Limb (tissue), 2 donors: Measurements from ENCODE around the gene SLC6A19.

Experiments used
- DNase-seq, 2 donors: peaks; one replicate each; pipeline ENCODE4 v3.0.0-alpha.2; 2016; ENCODE audit errors: extremely low spot score in 2 of 2

Gene SLC6A19

DNA sequence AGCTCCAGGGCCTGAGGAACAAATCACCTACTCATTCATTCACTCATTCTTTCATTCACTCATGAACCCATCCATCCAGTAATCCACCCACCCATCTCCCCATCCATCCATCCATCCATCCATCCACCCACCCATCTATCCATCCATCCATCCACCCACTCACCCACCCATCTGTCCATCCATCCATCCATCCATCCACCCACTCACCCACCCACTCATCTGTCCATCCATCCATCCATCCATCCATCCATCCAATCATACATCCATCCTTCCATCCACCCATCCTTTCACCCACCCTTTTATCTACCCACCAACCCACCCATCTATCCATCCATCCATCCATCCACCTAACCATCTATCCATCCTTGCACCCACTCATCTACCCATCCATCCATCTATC lies 35.5 kb upstream of the SLC6A19 start:
- no peak for DNase-seq

DNA sequence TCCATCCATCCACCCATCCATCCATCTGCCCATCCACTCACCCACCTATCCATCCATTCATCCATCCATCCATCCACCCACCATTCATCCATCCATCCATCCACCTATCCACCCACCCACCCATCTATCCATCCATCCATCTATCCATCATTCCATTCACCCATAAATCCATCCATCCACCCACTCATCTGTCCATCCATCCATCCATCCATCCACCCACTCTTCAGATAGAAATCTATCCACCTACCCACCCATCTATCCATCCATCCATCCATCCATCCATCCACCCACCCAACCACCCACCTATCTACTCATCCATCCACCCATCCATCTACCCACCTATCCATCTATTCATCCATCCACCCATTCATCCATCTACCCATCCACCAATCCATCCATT lies 35.0 kb upstream of the SLC6A19 start:
- no peak for DNase-seq

DNA sequence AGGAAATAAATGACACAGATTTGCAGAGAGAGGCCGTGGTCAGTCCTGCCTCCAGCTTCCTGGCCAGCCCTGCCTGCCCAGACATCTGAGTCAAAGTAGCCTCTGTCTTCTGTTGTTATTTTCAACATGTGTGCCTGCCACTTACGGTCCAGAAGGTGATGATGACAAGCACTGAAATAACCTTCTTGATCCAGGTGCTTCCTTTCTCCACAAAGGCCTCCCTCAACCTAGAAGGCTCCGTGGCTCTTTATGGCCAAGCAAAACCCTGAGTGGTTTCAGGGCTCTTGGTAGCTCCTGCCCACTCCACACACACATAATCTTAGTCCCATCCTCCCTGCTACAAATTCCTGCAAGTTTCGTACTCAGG lies 34.1 kb upstream of the SLC6A19 start:
- DNase-seq: no peak

DNA sequence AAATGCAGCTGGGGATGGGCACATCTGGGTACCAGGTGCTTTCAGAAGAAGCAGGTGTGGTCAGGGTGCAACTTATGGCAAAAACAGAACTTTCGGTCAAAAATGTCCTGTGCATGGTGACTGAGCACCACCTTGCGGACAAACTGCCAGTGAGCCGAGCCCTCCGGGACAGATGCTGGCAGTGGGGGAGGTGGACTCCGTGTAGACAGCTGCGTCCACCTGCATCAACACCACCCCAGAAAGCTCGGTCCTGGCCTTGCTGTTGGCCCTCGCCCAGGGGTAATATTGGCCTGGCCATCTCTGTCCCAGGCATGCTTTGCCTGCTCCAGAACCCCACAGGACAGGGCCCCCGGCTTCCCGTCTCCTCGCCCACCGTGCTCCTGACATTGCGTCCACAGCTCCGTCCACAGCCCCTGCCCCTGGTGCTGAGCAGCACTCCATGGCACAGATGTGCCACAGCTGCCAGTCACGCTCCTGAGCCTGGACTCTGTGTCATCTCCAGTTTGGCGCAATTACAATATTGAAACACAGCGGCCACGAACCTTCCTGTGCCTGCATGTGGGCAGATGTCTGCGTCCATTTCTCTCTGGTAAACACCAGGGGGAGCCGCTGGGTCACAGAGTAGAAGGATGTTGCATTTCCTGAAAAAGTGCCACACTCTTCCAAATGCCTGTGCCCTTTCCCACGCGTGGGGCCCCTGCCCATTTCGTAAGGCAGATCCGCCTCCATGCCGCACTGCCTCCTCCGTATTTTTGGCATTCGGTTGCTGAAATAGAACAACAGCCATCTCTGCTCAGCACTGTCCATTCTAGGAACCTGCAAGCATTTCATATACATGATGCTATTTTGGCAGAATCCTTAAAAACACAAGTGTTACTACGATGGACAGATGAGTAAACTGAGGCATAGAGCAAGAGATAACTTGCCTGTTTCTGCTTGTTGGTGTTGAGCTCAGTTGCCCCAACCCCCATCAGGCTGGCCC lies 33.4 kb upstream of the SLC6A19 start:
- peak; percentile 82 to 85 for DNase-seq

DNA sequence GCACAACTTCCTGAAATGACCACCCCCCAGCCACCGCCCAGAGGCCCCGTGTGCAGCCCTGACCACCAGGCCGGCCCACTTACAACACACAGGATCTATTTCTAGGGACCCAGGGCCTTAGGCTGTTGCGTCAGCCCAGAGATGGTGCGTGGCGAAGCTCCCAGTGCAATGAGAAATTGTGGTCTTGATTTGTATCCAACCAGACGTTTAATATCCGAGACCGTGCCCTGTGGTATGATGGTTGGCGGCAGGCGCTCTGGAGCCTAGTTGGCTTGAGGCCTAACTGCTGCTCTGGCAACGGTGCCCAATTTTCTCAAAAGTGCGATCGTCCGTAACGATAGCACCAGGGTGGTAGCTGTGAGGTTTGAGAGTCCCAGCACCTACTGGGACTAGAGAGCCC lies 32.6 kb upstream of the SLC6A19 start:
- no peak for DNase-seq

DNA sequence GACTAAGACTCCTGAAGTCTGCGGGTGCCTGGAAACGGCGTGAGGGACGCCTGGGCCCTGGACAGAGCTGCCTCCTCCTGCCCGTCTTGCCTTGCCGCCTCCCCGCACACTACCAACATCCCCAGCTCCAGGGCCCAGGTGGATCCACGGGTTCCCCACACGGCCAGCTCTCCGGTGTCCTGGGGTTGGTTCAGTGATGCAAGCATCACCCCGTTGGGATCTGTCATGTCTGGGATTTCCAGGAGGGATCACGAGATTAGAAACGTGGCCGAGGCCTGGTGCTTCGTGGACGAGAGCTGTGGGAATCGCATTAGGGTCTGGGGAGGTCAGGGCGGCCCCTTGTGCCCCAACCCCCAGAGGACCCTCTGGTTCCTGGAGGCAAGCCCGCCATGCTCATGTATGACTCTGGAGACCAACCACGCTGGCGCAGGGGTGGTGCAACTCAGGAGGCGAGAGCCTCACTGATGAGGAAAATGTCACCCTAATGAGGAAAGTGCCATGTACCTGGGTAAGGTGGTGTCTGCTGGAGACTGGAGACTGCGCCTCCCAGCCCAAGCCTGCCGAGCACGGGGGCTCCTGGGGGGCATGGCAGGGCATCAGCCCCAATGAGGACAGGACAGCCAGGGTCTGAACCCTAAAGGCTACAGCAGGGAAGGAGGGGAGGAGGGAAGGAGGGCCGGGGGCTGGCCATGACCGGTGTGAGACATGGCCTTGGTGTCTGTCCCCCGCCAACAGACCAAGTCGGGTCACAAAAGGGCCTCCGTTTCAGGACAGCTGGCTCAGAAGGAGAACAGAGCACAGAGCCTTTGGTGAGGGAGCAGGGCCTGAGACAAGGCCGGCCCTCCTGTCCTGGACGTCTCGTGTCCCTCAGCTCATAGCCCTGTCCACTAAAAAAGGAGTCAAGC lies 31.9 kb upstream of the SLC6A19 start:
- DNase-seq: no peak

DNA sequence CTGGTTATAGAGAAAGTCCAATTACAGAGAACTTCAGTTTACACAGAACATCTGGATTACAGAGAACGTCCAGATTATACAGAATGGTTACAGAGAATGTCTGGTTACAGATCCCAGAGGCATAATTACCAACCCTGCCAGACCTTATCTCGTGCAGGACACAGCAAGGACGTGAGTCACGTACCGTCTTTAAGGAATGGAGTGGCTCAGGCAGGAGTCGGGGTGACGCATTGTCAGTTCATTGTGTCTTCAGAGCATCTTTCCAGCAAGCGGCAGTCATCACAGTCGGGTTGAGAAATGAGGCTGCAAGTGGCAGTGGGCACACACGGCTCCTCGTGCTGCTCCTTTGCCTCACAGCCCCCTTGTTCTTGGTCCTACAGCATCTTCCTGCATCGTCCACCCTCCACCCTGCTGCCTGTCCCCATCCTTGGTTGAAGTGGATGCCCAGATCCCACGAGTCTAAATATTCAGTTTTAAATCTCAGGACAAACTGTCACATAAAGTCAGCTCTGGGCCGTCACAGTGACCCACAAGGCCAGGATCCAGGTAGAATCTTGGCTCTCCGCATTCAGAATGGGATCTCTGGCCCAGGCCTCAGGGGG lies 30.0 kb upstream of the SLC6A19 start:
- no peak for DNase-seq

DNA sequence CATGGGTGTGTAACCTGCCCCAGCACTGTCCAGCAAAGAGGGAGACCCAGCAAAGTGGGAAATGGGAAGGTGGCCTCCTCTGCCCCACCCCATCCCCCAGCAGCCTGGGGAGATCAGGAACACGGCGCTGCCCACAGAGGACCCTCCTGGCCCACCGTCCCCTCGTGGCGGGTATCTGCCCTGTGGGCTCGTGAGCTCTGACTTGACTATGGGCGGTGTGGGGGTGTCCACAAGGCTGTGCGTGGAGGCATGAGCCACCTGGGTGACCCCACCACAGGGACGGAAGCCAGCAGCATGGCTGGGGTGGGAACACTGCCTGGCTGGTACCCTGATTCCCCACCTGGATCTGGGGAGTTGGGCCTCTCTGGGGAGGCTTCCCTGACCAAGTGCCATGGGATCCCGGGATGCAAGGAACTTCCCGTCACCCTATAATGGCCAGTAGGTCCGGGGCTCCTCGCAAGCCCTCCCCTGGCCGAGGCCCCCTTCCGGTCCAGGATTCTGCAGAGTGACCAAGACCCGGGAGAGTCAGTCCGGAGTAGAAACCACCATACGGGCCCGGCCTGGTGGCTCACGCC lies 29.3 kb upstream of the SLC6A19 start:
- DNase-seq: no peak

DNA sequence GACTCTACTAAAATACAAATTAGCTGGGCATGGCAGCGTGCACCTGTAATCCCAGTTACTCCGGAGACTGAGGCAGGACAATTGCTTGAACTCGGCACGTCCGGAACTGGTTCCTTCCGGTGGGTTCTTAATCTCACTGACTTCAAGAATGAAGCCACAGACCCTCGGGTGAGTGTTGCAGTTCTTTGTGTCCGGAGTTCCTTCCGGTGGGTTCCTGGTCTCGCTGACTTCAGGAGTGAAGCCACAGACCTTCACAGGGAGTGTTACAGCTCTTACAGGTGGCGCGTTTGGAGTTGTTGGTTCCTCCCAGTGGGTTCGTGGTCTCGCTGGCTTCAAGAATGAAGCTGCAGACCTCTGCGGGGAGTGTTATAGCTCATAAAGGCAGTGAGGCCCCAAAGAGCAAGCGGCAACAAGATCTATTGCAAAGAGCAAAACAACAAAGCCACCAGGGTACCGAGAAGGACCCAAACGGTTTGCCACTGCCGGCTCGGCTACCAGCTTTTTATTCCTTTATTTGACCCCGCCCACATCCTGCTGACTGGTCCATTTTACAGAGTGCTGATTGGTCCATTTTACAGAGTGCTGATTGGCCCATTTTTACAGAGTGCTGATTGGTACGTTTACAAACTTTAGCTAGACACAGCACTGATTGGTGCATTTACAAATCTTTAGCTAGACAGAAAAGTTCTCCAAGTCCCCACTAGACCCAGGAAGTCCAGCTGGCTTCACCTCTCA lies 28.6 kb upstream of the SLC6A19 start:
- DNase-seq: no peak

DNA sequence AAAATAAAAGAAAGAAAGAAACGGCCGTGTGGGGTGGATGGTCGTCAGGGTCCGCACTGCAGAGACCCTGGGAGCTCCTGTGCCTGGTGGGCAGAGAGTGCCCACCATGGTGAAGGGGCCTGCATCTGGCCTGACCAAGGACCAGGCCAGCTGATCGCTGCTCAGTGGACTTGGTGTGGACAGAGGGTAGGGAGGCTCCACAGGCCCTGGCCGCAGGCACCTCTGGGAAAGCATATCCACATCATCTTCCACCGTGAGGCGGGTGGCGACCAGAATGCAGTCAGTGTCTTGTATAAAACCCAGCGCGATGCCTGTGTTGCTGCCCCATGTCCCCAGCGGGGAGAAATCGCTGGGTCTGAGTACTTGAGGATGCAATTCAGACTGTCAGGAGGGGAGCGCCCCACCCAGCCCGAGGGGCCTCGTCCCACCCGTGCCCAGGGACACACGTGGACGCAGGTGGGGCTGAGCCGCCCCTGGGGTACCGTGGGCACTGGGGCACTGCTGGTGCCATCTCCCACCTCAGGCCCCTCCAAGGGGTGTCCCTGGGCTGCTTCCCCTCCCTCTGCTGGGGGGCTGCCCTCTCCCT lies 27.8 kb upstream of the SLC6A19 start:
- no peak for DNase-seq

DNA sequence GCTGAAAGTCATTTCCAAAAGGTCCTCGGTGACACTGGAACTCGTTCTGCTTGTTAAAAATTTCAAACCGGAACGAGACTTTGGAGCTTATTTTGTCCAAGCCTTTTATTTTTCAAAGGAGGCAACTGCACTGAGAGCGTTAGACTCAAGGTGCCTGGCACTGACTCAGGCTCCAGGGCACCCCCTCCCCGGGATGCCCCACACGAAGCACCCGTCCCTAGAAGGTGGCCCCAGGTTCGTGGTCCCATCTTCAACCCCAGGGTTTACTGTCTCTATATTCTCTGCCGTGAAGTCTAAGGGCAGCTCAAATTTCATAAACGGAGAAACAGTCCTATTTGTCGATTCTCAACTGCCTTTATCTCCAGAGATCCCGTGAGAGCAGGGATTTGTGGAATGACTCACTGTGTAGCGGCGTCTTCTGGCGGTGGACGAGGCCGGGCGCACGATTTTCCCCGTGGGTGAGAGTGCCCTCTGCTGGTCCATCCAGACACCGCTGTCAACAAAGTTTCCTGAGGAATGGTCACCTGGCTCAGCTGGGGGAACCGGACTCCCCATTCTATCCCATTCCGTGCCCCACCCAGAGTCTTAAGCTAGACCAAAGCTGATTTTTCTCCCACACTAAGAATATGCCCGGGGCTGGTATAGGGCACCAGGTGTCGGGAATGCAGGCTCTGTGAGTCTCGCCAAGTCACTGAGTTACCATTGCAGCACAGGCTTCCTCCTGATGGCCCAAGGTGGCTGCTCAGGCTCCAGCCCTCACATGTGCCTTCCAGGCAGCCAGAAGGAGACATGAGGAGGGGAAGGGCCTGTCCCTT lies 27.1 kb upstream of the SLC6A19 start:
- peak; percentile 18 to 60 for DNase-seq

DNA sequence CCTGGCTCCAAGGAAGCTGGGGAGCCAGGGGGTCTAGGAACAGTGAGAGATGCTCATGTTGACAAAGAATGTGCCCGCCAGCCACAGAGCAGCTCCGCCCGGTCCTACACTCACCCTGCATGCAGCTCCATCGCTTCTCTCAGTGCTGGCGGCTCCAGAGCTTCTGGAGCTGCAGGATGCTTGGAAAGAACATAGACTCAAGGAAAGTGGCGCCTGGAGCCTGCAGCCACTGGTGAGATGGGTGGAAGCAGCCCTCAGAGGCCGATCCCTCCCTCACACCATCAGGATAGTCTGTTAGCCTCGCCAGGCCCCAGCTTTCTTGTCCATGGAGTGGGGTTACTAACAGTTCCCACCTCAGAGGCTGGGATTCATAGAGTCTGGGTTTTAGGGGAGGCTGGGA lies 26.4 kb upstream of the SLC6A19 start:
- DNase-seq: no peak

DNA sequence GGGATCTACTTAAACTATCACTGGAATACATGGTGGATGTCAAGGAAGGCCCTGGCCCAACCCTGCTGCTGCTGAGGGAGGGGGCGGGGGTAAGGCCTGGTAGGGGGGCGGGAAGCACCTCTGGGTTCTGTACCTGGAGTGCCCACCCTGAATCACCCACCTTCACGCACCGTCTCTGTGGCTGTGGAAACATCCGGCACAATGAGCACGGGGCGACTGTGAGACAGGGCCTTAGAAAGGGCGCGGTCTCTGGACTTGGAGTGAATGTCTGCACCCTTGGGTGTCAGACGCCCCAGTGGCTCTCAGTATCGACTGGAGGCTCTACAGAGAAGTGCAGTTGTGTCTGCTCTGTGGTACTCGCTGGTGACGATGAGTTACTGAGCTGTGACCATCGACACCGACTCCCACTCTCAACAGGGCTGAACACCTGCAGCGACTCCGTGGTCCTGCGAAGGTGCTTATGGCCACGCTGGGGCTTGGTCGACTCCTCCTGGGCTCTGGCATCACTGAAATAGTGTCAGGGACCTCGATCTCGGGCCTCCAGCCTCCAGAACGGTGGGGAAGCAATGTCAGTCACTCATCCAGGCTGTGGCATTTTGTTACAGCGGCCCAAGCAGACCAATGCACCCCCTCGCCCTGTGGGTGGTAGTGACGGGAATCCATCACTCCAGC lies 25.5 kb upstream of the SLC6A19 start:
- DNase-seq: no peak

DNA sequence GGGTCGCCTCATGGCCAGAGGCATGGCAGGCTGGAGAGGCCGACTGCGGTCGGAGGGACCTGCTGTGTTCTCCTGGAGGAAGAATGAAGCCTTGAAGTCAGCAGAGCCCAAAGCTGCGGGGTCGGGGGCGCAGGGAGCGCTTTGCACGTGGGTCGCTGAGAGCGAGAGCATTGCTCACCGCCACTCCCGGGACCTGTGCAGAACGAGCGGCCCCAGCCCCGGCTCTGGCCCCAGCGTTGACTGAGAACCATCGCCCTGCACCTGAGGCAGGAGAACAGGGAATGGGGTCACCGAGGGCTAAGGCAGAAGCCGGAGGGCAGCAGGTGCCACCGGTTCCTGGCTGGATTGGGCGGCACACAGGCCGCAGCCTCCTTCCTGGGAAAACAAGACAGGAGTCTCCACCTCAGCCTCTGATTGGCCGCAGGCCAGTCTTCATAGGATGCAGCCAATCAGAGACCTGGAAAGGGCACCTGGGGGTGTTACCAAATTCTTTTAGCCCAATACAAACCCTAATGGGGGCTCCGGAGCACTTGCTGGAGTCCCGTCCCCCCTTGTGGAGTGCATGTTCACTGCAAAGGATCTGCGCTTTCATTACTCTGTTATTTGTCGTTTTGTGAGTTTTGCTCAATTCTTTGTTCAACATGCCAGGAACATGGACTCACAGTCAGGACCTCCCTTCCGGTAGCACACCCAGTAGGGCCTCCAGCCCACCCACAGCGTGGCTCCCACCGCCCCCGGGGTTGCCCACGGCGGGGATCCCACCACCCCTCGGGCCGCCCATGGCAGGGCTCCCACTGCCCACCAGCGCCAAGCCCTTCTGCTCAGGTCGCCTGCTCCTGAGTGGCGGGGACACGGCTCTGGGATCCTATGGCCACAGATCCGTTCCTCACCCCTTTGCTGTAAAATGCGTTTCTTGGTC lies 24.7 kb upstream of the SLC6A19 start:
- no peak for DNase-seq

DNA sequence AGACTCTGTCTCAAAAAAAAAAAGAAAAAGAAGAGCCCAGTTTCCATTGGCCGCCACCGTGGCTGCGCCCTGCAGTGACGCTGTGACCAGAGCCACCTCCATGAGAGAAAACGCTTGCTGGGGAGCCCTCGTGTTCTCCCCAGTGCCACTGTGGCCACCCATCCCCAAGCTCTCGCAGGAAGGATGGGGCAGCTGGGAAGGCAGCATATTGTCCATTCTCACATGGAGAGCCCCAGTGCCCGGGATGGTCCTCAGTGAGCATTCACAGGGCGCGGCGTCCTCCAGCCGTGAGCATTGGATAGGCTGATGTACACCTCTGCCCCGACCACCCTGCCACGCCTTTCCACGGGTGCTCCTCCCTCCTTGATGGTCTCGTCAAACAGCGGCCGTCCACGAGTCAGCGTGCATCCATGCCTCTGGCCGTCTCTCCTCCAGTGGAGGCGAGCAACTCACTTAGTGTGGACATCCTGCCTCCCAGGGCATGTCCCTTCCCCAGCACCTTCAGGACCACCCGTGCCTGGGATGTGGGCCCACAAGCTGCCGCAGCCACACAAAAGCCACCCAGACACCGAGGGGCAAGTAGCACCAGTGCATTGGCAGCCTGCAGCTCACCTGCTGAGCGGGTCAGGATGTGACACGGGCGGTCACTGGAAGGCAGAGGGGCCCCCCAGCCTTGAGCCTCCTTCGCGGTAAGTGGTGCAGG lies 23.4 kb upstream of the SLC6A19 start:
- DNase-seq: no peak

DNA sequence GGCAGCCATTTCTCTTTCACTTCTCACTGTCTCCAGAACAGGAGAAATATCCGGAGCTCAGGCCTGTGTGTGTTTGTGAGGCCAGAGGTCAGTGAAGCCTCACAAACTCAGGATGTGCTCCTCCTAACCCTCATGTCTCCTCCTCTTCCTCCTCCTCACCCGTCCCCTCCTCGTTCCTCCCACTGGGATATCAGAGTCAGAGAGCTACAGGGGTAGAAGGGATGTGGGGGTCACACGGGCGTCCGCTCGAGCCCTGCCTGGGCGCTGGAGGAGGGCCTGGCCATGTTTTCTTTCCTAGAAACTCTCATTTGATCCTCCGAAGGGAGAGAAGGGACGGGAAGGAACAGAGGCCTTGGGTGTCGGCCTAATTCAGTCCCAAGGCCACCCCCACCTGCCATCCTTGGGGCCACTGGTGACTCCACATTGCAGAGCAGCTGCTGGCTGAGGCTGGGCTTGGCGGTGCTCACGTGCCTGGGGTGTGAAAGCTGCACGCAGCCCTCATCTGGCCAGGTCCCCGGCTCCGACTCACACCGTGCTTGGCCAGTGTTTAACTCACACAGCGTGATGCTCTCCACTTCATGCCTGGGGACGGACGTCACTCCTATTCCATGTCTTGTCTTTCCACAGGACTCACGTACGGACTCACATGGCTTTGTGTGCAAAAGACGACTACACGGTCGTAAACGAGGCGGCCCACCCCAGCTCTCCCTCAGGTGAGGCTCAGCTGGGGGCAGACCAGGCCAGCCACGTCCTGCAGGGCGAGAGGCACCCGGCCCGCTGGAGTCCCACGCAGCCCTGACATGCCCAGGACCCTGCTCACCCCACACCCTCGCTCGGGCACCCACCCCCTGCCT lies 22.6 kb upstream of the SLC6A19 start:
- no peak for DNase-seq

DNA sequence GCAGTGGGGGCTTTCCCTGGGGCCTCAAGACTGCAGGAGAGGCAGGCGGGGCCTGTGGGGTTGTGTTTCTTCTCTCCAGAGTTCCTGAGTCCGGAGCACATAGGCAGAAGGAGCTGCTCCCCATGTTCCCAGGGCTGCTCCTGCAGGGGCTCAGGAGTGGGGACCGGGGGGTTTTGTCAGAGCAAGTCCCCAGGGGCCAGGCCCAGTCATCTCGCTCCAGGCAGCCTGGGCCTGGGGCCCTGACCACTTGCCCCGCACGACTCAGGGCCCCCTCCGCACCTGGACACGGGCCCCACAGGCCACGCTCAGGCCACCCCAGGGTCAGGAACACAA lies 22.0 kb upstream of the SLC6A19 start:
- DNase-seq: no peak
